Mesenchymal stem cell (in vitro differentiated cells and primary cell): ENCODE results near the gene PRKCA.
A peak's percentile ranks its signal among the peaks of the same experiment; 100 is the strongest.

ENCODE experiments used
- DNase-seq: peaks from one replicate; pipeline ENCODE4 v3.0.0-alpha.2; 2013
- H2AFZ ChIP-seq: one replicate; pipeline ENCODE4 v1.6.1; 2013; ENCODE audit warnings: low read depth, mild to moderate bottlenecking, control low read depth, inconsistent platforms, low read length, moderate library complexity
- H2AK5ac ChIP-seq: 2 replicates; pipeline ENCODE4 v1.6.1; 2013; ENCODE audit warnings: low read length, moderate library complexity, mild to moderate bottlenecking, inconsistent platforms; ENCODE audit not compliant: severe bottlenecking
- H2BK120ac ChIP-seq: one replicate; pipeline ENCODE4 v1.6.1; 2013; ENCODE audit warnings: low read depth, mild to moderate bottlenecking, inconsistent platforms, low read length, moderate library complexity
- H2BK12ac ChIP-seq, 2 experiments: one replicate each; pipeline ENCODE4 v1.6.1; 2013; ENCODE audit warnings: inconsistent platforms in 2 of 2, low read length in 2 of 2, mild to moderate bottlenecking in 2 of 2, moderate library complexity in 2 of 2, control low read depth in 1 of 2
- H2BK15ac ChIP-seq: one replicate; pipeline ENCODE4 v1.6.1; 2013; ENCODE audit warnings: mild to moderate bottlenecking, low read depth, inconsistent platforms; ENCODE audit not compliant: poor library complexity, severe bottlenecking
- H2BK5ac ChIP-seq: 2 replicates; pipeline ENCODE4 v1.6.1; 2013; ENCODE audit warnings: low read depth, mild to moderate bottlenecking, low read length, control low read depth, inconsistent platforms; ENCODE audit not compliant: poor library complexity, severe bottlenecking
- H3K14ac ChIP-seq, 2 experiments: one replicate each; pipeline ENCODE4 v1.6.1; 2013; ENCODE audit warnings: inconsistent platforms in 2 of 2, low read length in 2 of 2, control low read depth in 1 of 2, mild to moderate bottlenecking in 1 of 2, moderate library complexity in 1 of 2
- H3K18ac ChIP-seq, 2 experiments: one replicate each; pipeline ENCODE4 v1.6.1; 2013; ENCODE audit warnings: inconsistent platforms in 2 of 2, low read length in 2 of 2, control low read depth in 1 of 2, low read depth in 1 of 2, mild to moderate bottlenecking in 1 of 2
- H3K23ac ChIP-seq, 2 experiments: one replicate each; pipeline ENCODE4 v1.6.1; 2013; ENCODE audit warnings: inconsistent platforms in 2 of 2, low read length in 2 of 2, mild to moderate bottlenecking in 2 of 2, moderate library complexity in 2 of 2, control low read depth in 1 of 2
- H3K27ac ChIP-seq: 2 replicates; pipeline ENCODE4 v1.5.1; 2013; ENCODE audit warnings: mild to moderate bottlenecking, moderate library complexity, low read length, control low read depth, inconsistent platforms; ENCODE audit not compliant: poor library complexity, severe bottlenecking
- H3K27me3 ChIP-seq, 2 experiments: 2 replicates each; pipeline versions ENCODE4 v1.6.1 to v1.7.0; 2013; ENCODE audit warnings: low read length in 2 of 2, mild to moderate bottlenecking in 2 of 2, moderate library complexity in 2 of 2, control low read depth in 1 of 2, inconsistent platforms in 1 of 2; ENCODE audit not compliant: control insufficient read depth in 1 of 2, insufficient read depth in 1 of 2
- H3K36me3 ChIP-seq, 2 experiments: 2 replicates each; pipeline versions ENCODE4 v1.6.1 to v1.7.0; 2013; ENCODE audit warnings: low read length in 2 of 2, control low read depth in 1 of 2, inconsistent platforms in 1 of 2, low read depth in 1 of 2, mild to moderate bottlenecking in 1 of 2; ENCODE audit not compliant: insufficient read depth in 2 of 2, control insufficient read depth in 1 of 2
- H3K4ac ChIP-seq, 2 experiments: one replicate each; pipeline ENCODE4 v1.6.1; 2013; ENCODE audit warnings: inconsistent platforms in 2 of 2, low read length in 2 of 2, mild to moderate bottlenecking in 2 of 2, moderate library complexity in 2 of 2, control low read depth in 1 of 2, low read depth in 1 of 2
- H3K4me1 ChIP-seq: 2 replicates; pipeline ENCODE4 v1.6.1; 2013; ENCODE audit warnings: low read depth, low read length, control low read depth; ENCODE audit not compliant: control insufficient read depth, insufficient read depth
- H3K4me2 ChIP-seq: 2 replicates; pipeline ENCODE4 v1.6.1; 2013; ENCODE audit warnings: low read length, mild to moderate bottlenecking, inconsistent platforms; ENCODE audit not compliant: poor library complexity, severe bottlenecking
- H3K4me3 ChIP-seq, 2 experiments: 2 replicates each; pipeline versions ENCODE4 v1.5.1 to v1.7.0; 2013; ENCODE audit warnings: low read length in 2 of 2, mild to moderate bottlenecking in 2 of 2, control low read depth in 1 of 2, low read depth in 1 of 2; ENCODE audit not compliant: insufficient read depth in 1 of 2
- H3K79me1 ChIP-seq: replicated peaks from 2 replicates; pipeline ENCODE4 v1.6.1; 2013; ENCODE audit warnings: mild to moderate bottlenecking, control low read depth, low read length, inconsistent platforms; ENCODE audit not compliant: poor library complexity, severe bottlenecking
- H3K9ac ChIP-seq: 2 replicates; pipeline ENCODE4 v1.7.0; 2013; ENCODE audit warnings: mild to moderate bottlenecking, low read length, moderate library complexity
- H3K9me3 ChIP-seq: 2 replicates; pipeline ENCODE4 v1.7.0; 2013; ENCODE audit warnings: mild to moderate bottlenecking, low read length; ENCODE audit not compliant: control insufficient read depth
- H4K8ac ChIP-seq: one replicate; pipeline ENCODE4 v1.6.1; 2013; ENCODE audit warnings: inconsistent platforms, mild to moderate bottlenecking, low read length, moderate library complexity
- H4K91ac ChIP-seq: one replicate; pipeline ENCODE4 v1.6.1; 2013; ENCODE audit warnings: mild to moderate bottlenecking, low read length, inconsistent platforms
- WGBS: methylation state at CpG from one replicate; pipeline ENCODE4 v1.1.7; 2013; ENCODE audit warnings: mixed read lengths; 5-methylcytosine and 5-hydroxymethylcytosine counted together

The PRKCA gene

DNA sequence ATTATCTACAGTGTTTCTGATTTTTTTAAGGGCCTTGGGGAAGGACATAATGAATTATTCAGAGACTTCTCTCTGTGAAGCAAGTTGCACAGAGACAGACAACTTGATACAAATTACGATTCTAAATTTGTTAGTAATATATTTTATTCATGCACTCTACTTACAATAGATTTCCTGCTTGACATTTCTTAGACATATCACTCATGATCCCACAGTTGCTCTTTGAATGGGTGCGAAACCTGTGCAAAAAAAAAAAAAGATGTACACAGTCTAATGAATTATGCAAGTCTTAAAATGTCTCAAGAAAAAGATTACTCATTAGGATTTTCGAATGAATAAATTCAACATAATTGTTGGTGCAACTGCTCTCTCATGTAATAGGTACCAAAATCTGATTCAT lies 254.8 kb downstream of the PRKCA start:
- DNase-seq: no peak
- no peaks in the 10 kb centered on the region for H3K4me1 ChIP-seq
- H2AK5ac ChIP-seq: no peak overlapping the region
- no peak overlapping the region for H4K8ac ChIP-seq
- H2BK5ac ChIP-seq: no peak overlapping the region
- H3K9me3 ChIP-seq: peaks cover 8% of the 10 kb centered on the region
- H3K18ac ChIP-seq: no peak overlapping the region
- H3K4me3 ChIP-seq: no peak overlapping the region
- no peak overlapping the region for H2BK120ac ChIP-seq
- peaks cover 40% of the 10 kb centered on the region for H3K79me1 ChIP-seq
- no peak overlapping the region for H2BK15ac ChIP-seq
- no peak overlapping the region for H3K23ac ChIP-seq
- H3K36me3 ChIP-seq: peaks cover 3 to 11% of the 10 kb centered on the region in 2 experiments
- H2AFZ ChIP-seq: no peak overlapping the region
- no peak overlapping the region for H3K4me2 ChIP-seq
- no peak overlapping the region for H2BK12ac ChIP-seq
- no peak overlapping the region for H4K91ac ChIP-seq
- WGBS: 100% methylated on average over 1 of the region's 3 CpGs
- H3K27me3 ChIP-seq: no peaks in the 10 kb centered on the region
- no peak overlapping the region for H3K4ac ChIP-seq
- H3K27ac ChIP-seq: no peak overlapping the region
- H3K14ac ChIP-seq: no peak overlapping the region
- H3K9ac ChIP-seq: no peak overlapping the region

DNA sequence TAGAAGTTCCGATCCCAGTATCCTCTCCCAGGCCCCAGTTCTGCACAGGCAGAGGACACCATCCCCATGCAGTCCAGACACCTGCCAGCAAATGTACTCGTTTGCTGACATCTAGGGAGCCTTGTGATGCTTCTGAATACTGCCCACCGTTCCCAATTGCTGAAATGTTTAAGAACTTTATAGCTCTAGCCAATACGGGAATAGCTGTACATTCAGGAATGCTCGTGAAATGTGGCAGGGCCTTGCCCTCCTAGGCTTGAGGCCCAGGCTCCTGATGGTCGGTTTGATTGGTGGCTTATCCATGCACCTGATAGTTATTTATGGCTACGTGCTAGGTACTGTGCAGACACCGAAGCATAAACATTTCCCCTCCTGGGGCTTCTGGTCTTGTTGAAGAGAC lies 255.5 kb downstream of the PRKCA start:
- no peak overlapping the region for H2AFZ ChIP-seq
- peaks cover 3 to 11% of the 10 kb centered on the region in 2 experiments for H3K36me3 ChIP-seq
- H3K23ac ChIP-seq: no peak overlapping the region
- no peak overlapping the region for H3K4ac ChIP-seq
- H4K91ac ChIP-seq: no peak overlapping the region
- H3K4me3 ChIP-seq: no peak overlapping the region
- H2BK12ac ChIP-seq: no peak overlapping the region
- H3K79me1 ChIP-seq: peaks cover 35% of the 10 kb centered on the region
- no peak overlapping the region for H2BK15ac ChIP-seq
- H2AK5ac ChIP-seq: peak overlapping the region; percentile 44
- H3K9me3 ChIP-seq: peaks cover 8% of the 10 kb centered on the region
- 83% methylated on average over 8 of the region's 8 CpGs for WGBS
- no peak for DNase-seq
- no peak overlapping the region for H3K14ac ChIP-seq
- no peak overlapping the region for H2BK120ac ChIP-seq
- no peak overlapping the region for H3K4me2 ChIP-seq
- H4K8ac ChIP-seq: no peak overlapping the region
- H3K27ac ChIP-seq: no peak overlapping the region
- no peaks in the 10 kb centered on the region for H3K4me1 ChIP-seq
- H3K18ac ChIP-seq: no peak overlapping the region
- no peak overlapping the region for H3K9ac ChIP-seq
- H3K27me3 ChIP-seq: no peaks in the 10 kb centered on the region
- no peak overlapping the region for H2BK5ac ChIP-seq

DNA sequence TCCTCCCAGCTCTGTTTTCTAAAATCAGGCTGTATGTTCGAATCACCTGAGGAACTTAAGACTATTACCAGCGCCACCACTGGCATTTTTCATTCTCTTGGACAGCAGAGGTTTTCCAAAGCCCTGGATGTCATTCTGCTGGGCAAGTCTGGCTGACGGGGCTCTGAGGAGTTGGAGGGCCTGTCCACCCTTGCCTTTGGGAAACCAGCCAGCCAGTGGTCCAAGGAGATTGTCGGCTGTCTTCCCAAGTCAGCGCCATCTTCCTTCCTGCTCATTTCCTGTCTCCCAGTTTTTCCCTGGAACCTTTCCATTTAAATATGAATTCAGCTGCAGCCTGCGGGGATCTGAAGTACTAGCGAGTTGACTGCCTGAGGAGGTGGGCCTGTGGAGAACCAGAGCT lies 258.3 kb downstream of the PRKCA start:
- 95% methylated on average over 5 of the region's 7 CpGs for WGBS

GRCh38 chr17:66562119-66562518 lies 259.7 kb downstream of the PRKCA start:
- Histone ChIP-seq H3K18ac (no peak overlapping the region), H2BK15ac (no peak overlapping the region), H2AK5ac (no peak overlapping the region), H3K14ac (no peak overlapping the region), H2BK120ac (no peak overlapping the region), H2BK12ac (no peak overlapping the region), H3K9ac (no peak overlapping the region), H3K27ac (no peak overlapping the region), H4K91ac (no peak overlapping the region), H3K4me3 (no peak overlapping the region), H3K4me2 (no peak overlapping the region), H4K8ac (no peak overlapping the region), H3K79me1 (peaks cover 33% of the 10 kb centered on the region), H3K27me3 (no peaks in the 10 kb centered on the region), H3K4me1 (peaks cover 6% of the 10 kb centered on the region), H2AFZ (no peak overlapping the region), H3K9me3 (peaks cover 8% of the 10 kb centered on the region), H3K36me3 (peaks cover 3 to 11% of the 10 kb centered on the region in 2 experiments), H3K23ac (no peak overlapping the region), H3K4ac (no peak overlapping the region), H2BK5ac (no peak overlapping the region)
- no peak for DNase-seq

More for the DNA sequence above, 258.3 kb downstream of the PRKCA start:
- Histone ChIP-seq H2AK5ac (no peak overlapping the region), H3K79me1 (peaks cover 29% of the 10 kb centered on the region), H3K18ac (peak overlapping the region in 1 of 2 experiments; percentile 41), H2AFZ (no peak overlapping the region), H2BK120ac (no peak overlapping the region), H4K8ac (no peak overlapping the region), H3K14ac (no peak overlapping the region), H3K4me1 (peaks cover 6% of the 10 kb centered on the region), H2BK15ac (no peak overlapping the region), H3K4ac (no peak overlapping the region), H2BK12ac (no peak overlapping the region), H3K23ac (no peak overlapping the region), H3K36me3 (peaks cover 3 to 11% of the 10 kb centered on the region in 2 experiments), H3K4me2 (no peak overlapping the region), H3K9me3 (peaks cover 8% of the 10 kb centered on the region), H3K9ac (no peak overlapping the region), H3K27ac (no peak overlapping the region), H3K4me3 (no peak overlapping the region), H4K91ac (no peak overlapping the region), H3K27me3 (no peaks in the 10 kb centered on the region), H2BK5ac (no peak overlapping the region)
- no peak for DNase-seq
